ENCODE results near the gene SMARCA1. TPM values are rescaled to one million over a fixed set of nuclear protein-coding genes. Genes with fewer than 3 reads are reported as not detected.

The SMARCA1 gene
- total and polyA plus RNA-seq, 2 of the 13 experiments (the other 11 are each of a cell fraction or from before 2014, with no cell fraction given), result 97.7 to 145 TPM

DNA sequence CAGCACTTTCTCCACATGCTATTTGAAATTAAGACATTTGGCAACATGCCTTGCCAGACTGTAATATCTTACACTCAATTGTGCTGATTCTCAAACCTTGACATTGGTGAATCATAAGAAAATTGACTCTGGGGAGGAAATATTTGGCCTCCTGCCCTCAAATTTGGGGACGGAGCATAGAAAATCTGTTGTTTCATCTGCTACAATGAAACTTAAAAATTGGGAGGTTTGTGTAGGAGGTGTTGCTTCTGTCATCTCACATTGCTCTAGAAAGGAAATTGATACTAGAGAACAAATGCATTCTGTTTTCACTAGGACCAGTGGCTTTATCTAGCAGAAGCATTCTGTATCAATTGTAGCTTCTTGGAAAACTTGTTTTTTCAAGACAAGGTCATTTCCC is 22.1 kb upstream of the SMARCA1 start:
- H3K36me3 ChIP-seq (replicated peaks in 1 of 2; ENCODE audit: control insufficient read depth in 1 of 2, insufficient read depth in 2 of 2, low read length in 2 of 2), result 0 out of 5 replicates have a peak, but pooled peaks cover 0 to 5% of the 10 kb centered on the region in 2 experiments
- DNase-seq (ENCODE audit: low spot score) (no peak), ATAC-seq (no peak), FAIRE-seq (no peak)
- no peak overlapping the region for H3K9ac ChIP-seq (ENCODE audit: insufficient read depth, low read depth, low read length)
- ChIA-PET POLR2A (no interaction called here), CTCF (ENCODE audit: low intra/inter-chr PET ratio, low total read pairs) (no interaction called here)
- H3K27me3 ChIP-seq (ENCODE audit: control insufficient read depth in 1 of 2, insufficient read depth in 2 of 2, low read length in 2 of 2), result no peaks in the 10 kb centered on the region
- intact Hi-C loops (cut with micrococcal nuclease; ENCODE audit: unreplicated experiment) (loop anchor here (10.0 kb wide), 1 partner anchor 51 kb away; no protein-coding TSS in a partner anchor), in situ Hi-C loops (cut with HindIII; ENCODE audit: extremely low pct_ligation_motif_present, low pct_unique_long_range_greater_than_20kb) (no loop called here)
- no peaks in the 10 kb centered on the region for H3K9me3 ChIP-seq (ENCODE audit: low read length)
- no TSS peak for BruUV-seq (replicated peaks)
- no peaks in the 10 kb centered on the region for H4K20me1 ChIP-seq (ENCODE audit: insufficient read depth, low read length)
- H3K79me2 ChIP-seq (ENCODE audit: insufficient read depth, low read length), result peaks cover 10% of the 10 kb centered on the region
- no peak for TF ChIP-seq ISL2 (CRISPR knock-in tag; IDR thresholded peaks at IDR 0.05)
- no peak for TF ChIP-seq AHR (CRISPR knock-in tag; IDR thresholded peaks at IDR 0.05)
- TF ChIP-seq ZNF331 (CRISPR knock-in tag; IDR thresholded peaks at IDR 0.05), result no peak
- TF ChIP-seq PRPF4 (IDR thresholded peaks at IDR 0.05; ENCODE audit: low read depth, low read length, poor library complexity, severe bottlenecking), result no peak
- TF ChIP-seq KIAA2018 (CRISPR knock-in tag; IDR thresholded peaks at IDR 0.05; ENCODE audit: borderline replicate concordance), result no peak
- TF ChIP-seq, protein P1, sequence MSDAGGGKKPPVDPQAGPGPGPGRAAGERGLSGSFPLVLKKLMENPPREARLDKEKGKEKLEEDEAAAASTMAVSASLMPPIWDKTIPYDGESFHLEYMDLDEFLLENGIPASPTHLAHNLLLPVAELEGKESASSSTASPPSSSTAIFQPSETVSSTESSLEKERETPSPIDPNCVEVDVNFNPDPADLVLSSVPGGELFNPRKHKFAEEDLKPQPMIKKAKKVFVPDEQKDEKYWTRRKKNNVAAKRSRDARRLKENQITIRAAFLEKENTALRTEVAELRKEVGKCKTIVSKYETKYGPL (CRISPR knock-in tag; IDR thresholded peaks at IDR 0.05), result no peak
- TF ChIP-seq NR2F2 (IDR thresholded peaks at IDR 0.05; ENCODE audit: borderline replicate concordance, low read depth), result no peak
- no peak for TF ChIP-seq ZNF564 (CRISPR knock-in tag; IDR thresholded peaks at IDR 0.05)
- TF ChIP-seq NCOR1 (IDR thresholded peaks at IDR 0.05; ENCODE audit: borderline replicate concordance, low read length), result no peak
- TF ChIP-seq TBP (CRISPR knock-in tag; IDR thresholded peaks at IDR 0.05), result no peak
- no peak overlapping the region for H2AFZ ChIP-seq (ENCODE audit: low read length)
- peaks cover 19% of the 10 kb centered on the region for H3K4me1 ChIP-seq (ENCODE audit: insufficient read depth, low read length)
- no peak overlapping the region for H3K4me2 ChIP-seq (ENCODE audit: low read depth, low read length)
- WGBS (ENCODE audit: low lambda C conversion rate), result 100% methylated on average over 1 of the region's 1 CpG
- H3K27ac ChIP-seq (ENCODE audit: extremely low read length, insufficient read depth, low read length), result no peak overlapping the region
- no peak overlapping the region for H3K4me3 ChIP-seq (replicated peaks in 1 of 3; ENCODE audit: insufficient read depth in 1 of 3, low read depth in 2 of 3, low read length in 3 of 3)
